ENCODE measurements around the gene FAF1. TPM values are rescaled to one million over a fixed set of nuclear protein-coding genes. Genes with fewer than 3 reads are reported as not detected.
A peak's percentile ranks its signal among the peaks of the same experiment; 100 is the strongest.

Gene FAF1
- total and polyA plus RNA-seq, 9 of the 15 experiments (the other 6 are each of a cell fraction or from before 2014, with no cell fraction given), result 48.7 to 225 (median 118) TPM

DNA sequence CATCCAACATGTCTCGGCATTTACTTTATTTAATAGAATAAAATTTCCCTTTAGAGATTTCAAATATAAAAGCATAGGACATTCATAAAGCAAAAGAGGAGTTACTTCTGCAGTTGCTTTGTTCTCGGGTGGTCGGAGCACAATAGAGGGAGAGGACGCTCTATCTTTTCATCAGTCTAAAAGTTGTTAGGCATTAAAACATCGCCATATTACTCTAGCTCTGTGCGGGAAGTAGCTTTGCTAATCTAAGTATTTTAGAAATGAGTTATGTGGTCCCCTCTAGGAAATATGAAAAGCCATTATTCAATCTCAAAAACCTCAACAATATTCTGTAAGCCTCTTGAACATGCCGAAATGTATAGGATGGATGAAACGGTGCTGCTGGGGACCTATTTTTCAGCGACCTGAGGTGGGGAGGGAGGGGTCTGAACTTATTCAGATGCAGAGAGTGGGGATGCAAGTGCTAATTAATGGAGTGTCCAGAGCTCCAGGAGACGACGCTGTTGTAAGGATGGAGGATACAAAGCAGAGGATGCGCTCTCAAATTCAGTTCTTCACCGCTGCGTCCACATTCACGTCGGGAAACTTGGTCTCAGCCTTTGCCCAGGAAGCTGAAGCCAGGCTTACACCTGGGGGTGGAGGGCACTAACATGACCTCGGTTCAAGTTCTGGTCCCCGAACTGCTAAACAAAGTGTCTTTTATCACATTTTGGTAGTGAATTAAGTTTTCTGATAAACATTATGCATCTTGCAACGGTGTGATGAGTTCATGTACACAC, 16.2 kb upstream of the FAF1 start (continued):
- TF ChIP-seq, protein P1, sequence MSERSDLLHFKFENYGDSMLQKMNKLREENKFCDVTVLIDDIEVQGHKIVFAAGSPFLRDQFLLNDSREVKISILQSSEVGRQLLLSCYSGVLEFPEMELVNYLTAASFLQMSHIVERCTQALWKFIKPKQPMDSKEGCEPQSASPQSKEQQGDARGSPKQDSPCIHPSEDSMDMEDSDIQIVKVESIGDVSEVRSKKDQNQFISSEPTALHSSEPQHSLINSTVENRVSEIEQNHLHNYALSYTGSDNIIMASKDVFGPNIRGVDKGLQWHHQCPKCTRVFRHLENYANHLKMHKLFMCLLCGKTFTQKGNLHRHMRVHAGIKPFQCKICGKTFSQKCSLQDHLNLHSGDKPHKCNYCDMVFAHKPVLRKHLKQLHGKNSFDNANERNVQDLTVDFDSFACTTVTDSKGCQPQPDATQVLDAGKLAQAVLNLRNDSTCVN (CRISPR knock-in tag; IDR thresholded peaks at IDR 0.05), result 0 out of 2 replicates have a peak, but pooled peaks have one; percentile 6
- TF ChIP-seq PHF21A (IDR thresholded peaks at IDR 0.05; ENCODE audit: borderline replicate concordance, low read depth) (no peak), MTA3 (IDR thresholded peaks at IDR 0.05; ENCODE audit: borderline replicate concordance) (peak; percentile 39; the same call in 1 of the 2 replicates), CTBP1 (IDR thresholded peaks at IDR 0.05; ENCODE audit: borderline replicate concordance) (peak; percentile 83), KLF1 (tag; IDR thresholded peaks at IDR 0.05) (0 out of 2 replicates have a peak, but pooled peaks have one; percentile 15), KDM1A (IDR thresholded peaks at IDR 0.05) (peak in 1 of 2 experiments; percentile 8; a peak in 1 of 4 replicates), HDAC1 (IDR thresholded peaks at IDR 0.05) (0 out of 4 replicates have a peak, but pooled peaks of 1 of the 2 experiments have one; percentile 34), RB1 (IDR thresholded peaks at IDR 0.05; ENCODE audit: low read depth) (no peak), RBM39 (optimal IDR thresholded peaks at IDR 0.05; ENCODE audit: low read depth, low read length) (peak; percentile 80), TAF7 (tag; IDR thresholded peaks at IDR 0.05) (peak; percentile 58; the same call in 1 of the 2 replicates), L3MBTL2 (IDR thresholded peaks at IDR 0.05) (no peak), ETV1 (tag; conservative IDR thresholded peaks at IDR 0.05; ENCODE audit: low read depth) (no peak)
- TF ChIP-seq, protein P2, sequence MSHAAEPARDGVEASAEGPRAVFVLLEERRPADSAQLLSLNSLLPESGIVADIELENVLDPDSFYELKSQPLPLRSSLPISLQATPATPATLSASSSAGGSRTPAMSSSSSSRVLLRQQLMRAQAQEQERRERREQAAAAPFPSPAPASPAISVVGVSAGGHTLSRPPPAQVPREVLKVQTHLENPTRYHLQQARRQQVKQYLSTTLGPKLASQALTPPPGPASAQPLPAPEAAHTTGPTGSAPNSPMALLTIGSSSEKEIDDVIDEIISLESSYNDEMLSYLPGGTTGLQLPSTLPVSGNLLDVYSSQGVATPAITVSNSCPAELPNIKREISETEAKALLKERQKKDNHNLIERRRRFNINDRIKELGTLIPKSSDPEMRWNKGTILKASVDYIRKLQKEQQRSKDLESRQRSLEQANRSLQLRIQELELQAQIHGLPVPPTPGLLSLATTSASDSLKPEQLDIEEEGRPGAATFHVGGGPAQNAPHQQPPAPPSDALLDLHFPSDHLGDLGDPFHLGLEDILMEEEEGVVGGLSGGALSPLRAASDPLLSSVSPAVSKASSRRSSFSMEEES (CRISPR knock-in tag; IDR thresholded peaks at IDR 0.05), result no peak
- TF ChIP-seq, protein P3, sequence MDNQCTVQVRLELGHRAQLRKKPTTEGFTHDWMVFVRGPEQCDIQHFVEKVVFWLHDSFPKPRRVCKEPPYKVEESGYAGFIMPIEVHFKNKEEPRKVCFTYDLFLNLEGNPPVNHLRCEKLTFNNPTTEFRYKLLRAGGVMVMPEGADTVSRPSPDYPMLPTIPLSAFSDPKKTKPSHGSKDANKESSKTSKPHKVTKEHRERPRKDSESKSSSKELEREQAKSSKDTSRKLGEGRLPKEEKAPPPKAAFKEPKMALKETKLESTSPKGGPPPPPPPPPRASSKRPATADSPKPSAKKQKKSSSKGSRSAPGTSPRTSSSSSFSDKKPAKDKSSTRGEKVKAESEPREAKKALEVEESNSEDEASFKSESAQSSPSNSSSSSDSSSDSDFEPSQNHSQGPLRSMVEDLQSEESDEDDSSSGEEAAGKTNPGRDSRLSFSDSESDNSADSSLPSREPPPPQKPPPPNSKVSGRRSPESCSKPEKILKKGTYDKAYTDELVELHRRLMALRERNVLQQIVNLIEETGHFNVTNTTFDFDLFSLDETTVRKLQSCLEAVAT (IDR thresholded peaks at IDR 0.05), result peak in 1 of 2 experiments; percentile 57; a peak in 1 of 4 replicates
- TF ChIP-seq, protein P4, sequence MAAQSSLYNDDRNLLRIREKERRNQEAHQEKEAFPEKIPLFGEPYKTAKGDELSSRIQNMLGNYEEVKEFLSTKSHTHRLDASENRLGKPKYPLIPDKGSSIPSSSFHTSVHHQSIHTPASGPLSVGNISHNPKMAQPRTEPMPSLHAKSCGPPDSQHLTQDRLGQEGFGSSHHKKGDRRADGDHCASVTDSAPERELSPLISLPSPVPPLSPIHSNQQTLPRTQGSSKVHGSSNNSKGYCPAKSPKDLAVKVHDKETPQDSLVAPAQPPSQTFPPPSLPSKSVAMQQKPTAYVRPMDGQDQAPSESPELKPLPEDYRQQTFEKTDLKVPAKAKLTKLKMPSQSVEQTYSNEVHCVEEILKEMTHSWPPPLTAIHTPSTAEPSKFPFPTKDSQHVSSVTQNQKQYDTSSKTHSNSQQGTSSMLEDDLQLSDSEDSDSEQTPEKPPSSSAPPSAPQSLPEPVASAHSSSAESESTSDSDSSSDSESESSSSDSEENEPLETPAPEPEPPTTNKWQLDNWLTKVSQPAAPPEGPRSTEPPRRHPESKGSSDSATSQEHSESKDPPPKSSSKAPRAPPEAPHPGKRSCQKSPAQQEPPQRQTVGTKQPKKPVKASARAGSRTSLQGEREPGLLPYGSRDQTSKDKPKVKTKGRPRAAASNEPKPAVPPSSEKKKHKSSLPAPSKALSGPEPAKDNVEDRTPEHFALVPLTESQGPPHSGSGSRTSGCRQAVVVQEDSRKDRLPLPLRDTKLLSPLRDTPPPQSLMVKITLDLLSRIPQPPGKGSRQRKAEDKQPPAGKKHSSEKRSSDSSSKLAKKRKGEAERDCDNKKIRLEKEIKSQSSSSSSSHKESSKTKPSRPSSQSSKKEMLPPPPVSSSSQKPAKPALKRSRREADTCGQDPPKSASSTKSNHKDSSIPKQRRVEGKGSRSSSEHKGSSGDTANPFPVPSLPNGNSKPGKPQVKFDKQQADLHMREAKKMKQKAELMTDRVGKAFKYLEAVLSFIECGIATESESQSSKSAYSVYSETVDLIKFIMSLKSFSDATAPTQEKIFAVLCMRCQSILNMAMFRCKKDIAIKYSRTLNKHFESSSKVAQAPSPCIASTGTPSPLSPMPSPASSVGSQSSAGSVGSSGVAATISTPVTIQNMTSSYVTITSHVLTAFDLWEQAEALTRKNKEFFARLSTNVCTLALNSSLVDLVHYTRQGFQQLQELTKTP (IDR thresholded peaks at IDR 0.05; ENCODE audit: low read depth in 1 of 2, partially characterized antibody in 2 of 2), result peak in 1 of 2 experiments; percentile 18
- TF ChIP-seq, protein P5, sequence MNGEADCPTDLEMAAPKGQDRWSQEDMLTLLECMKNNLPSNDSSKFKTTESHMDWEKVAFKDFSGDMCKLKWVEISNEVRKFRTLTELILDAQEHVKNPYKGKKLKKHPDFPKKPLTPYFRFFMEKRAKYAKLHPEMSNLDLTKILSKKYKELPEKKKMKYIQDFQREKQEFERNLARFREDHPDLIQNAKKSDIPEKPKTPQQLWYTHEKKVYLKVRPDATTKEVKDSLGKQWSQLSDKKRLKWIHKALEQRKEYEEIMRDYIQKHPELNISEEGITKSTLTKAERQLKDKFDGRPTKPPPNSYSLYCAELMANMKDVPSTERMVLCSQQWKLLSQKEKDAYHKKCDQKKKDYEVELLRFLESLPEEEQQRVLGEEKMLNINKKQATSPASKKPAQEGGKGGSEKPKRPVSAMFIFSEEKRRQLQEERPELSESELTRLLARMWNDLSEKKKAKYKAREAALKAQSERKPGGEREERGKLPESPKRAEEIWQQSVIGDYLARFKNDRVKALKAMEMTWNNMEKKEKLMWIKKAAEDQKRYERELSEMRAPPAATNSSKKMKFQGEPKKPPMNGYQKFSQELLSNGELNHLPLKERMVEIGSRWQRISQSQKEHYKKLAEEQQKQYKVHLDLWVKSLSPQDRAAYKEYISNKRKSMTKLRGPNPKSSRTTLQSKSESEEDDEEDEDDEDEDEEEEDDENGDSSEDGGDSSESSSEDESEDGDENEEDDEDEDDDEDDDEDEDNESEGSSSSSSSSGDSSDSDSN (IDR thresholded peaks at IDR 0.05; ENCODE audit: borderline replicate concordance in 1 of 2, low read depth in 2 of 2, low read length in 2 of 2), result 0 out of 4 replicates have a peak, but pooled peaks of 1 of the 2 experiments have one; percentile 45

Data from K562 (cell line).